Activated CD4-positive, CD25-positive, alpha-beta regulatory T cell treated with anti-CD3 and anti-CD28 coated beads, Interleukin-2, amount 50 U/mL, for 72 hours (primary cell): ENCODE results near the gene SENP3.

ENCODE experiments used
- DNase-seq: peaks from one replicate; pipeline ENCODE4 v3.0.0; 2021

SENP3 gene

DNA sequence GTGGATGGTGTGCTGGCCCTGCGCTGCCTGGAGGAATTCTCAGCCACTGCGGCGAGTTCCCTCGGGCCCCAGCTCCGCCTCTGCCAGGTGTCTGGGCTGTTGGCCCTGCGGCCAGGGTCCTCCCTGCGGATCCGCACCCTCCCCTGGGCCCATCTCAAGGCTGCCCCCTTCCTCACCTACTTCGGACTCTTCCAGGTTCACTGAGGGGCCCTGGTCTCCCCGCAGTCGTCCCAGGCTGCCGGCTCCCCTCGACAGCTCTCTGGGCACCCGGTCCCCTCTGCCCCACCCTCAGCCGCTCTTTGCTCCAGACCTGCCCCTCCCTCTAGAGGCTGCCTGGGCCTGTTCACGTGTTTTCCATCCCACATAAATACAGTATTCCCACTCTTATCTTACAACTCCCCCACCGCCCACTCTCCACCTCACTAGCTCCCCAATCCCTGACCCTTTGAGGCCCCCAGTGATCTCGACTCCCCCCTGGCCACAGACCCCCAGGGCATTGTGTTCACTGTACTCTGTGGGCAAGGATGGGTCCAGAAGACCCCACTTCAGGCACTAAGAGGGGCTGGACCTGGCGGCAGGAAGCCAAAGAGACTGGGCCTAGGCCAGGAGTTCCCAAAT lies 4.5 kb upstream of the SENP3 start:
- no peak for DNase-seq

DNA sequence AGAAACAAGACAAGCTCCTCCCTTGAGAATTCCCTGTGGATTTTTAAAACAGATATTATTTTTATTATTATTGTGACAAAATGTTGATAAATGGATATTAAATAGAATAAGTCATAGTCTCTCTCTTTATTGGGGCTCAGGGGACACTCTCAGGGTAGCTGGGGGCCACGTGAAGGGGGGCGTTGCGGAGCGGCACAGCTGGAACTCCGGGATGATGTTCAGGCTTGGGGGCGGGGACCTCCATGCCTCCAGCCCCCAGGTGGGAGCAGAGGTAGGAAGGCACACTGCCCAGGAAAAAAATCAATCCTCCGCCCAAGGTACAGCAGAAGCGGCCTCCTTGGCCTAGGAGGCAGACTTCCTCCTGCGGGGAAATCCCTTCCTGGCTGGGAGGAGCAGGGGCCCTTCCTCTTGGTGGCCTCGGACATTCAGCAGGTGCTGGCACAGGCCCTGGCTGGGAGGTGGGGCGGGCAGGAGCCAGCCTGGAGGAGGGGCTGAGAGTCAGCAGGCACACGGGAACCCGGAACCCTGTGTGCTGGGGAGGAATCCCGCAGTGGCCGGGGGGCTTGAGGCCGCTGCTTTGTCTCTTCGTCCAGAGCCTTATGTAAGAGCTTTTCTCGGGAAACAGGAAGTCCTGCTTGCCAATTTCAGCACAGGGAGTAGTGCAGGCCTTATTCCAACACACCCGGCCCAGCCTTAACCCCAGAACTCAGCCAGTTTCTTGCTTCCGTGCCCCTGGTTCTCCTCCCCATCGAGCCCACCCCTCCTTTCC lies 3.8 kb upstream of the SENP3 start:
- DNase-seq = no peak

DNA sequence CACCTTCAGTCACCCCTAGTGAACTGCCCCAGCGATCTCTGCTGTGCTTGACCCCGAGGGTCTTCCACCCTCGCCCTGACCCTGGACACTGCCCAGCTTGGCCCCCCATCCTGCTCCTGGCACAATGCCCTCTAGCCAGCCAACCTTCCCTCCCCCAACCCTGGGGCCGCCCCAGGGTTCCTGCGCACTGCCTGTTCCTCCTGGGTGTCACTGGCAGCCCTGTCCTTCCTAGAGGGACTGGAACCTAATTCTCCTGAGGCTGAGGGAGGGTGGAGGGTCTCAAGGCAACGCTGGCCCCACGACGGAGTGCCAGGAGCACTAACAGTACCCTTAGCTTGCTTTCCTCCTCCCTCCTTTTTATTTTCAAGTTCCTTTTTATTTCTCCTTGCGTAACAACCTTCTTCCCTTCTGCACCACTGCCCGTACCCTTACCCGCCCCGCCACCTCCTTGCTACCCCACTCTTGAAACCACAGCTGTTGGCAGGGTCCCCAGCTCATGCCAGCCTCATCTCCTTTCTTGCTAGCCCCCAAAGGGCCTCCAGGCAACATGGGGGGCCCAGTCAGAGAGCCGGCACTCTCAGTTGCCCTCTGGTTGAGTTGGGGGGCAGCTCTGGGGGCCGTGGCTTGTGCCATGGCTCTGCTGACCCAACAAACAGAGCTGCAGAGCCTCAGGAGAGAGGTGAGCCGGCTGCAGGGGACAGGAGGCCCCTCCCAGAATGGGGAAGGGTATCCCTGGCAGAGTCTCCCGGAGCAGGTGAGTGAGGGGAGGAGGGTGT lies 3.0 kb upstream of the SENP3 start, which contains the start of gene TNFSF13:
TSS of gene TNFSF13 (plus strand) at position 207 of the 776 bp plus-strand sequence. CDS start at position 497, 290 bp downstream.
- DNase-seq = no peak

DNA sequence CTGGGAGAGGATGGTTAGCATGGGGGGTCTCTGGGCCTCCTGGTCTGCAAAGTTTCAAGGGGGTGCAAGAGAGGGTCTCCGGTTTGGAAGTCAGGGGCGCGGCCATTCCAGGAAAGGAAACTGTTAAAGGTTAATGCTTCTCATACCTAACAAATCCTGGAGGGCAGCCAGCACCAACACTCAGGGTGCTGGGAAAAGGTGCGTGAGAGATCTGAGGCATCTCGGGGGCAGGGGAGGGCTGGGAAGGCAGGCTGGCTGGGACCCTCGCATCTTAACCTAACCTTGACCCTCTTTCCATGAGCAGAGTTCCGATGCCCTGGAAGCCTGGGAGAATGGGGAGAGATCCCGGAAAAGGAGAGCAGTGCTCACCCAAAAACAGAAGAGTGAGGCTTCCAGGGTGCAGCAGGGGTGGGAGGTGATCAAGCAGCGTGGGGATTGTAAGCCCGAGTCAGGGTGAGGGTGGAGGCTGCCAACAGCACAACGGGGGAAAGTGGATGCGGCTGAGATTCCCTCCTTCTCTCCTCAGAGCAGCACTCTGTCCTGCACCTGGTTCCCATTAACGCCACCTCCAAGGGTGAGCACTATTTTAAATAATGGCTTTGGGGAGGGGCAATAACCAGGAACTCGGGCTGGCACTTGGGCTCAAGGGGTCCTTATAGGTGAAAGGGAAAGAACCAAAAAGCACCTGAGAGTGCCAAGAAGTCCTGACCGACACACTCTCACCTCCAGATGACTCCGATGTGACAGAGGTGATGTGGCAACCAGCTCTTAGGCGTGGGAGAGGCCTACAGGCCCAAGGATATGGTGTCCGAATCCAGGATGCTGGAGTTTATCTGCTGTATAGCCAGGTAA lies 2.2 kb upstream of the SENP3 start:
- DNase-seq = no peak

DNA sequence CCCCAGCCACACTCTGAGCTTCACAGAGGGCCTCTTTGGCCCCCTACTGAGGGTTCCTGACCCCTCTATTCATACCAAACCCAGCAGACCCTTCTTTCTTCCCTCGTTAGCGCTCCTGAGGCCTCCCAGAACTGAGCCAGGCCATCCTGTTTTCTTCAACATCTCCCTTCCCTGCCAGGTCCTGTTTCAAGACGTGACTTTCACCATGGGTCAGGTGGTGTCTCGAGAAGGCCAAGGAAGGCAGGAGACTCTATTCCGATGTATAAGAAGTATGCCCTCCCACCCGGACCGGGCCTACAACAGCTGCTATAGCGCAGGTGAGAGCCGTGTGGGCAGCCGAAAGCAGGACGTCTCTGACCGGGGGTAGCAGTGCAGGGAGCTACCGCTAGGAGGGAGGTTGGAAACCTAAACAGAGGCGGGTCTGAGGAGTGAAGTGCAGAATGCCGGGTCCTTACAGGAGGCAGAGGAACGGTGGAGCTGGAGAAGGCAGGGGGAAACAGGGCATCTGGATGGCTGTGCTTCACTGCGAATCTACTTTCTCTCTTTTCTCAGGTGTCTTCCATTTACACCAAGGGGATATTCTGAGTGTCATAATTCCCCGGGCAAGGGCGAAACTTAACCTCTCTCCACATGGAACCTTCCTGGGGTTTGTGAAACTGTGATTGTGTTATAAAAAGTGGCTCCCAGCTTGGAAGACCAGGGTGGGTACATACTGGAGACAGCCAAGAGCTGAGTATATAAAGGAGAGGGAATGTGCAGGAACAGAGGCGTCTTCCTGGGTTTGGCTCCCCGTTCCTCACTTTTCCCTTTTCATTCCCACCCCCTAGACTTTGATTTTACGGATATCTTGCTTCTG lies 1.3 kb upstream of the SENP3 start:
- DNase-seq = peak; percentile 65

DNA sequence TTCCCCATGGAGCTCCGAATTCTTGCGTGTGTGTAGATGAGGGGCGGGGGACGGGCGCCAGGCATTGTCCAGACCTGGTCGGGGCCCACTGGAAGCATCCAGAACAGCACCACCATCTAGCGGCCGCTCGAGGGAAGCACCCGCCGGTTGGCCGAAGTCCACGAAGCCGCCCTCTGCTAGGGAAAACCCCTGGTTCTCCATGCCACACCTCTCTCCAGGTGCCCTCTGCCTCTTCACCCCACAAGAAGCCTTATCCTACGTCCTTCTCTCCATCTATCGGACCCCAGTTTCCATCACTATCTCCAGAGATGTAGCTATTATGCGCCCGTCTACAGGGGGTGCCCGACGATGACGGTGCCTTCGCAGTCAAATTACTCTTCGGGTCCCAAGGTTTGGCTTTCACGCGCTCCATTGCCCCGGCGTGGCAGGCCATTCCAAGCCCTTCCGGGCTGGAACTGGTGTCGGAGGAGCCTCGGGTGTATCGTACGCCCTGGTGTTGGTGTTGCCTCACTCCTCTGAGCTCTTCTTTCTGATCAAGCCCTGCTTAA lies 617 bp upstream of the SENP3 start:
- peak; percentile 88 for DNase-seq

DNA sequence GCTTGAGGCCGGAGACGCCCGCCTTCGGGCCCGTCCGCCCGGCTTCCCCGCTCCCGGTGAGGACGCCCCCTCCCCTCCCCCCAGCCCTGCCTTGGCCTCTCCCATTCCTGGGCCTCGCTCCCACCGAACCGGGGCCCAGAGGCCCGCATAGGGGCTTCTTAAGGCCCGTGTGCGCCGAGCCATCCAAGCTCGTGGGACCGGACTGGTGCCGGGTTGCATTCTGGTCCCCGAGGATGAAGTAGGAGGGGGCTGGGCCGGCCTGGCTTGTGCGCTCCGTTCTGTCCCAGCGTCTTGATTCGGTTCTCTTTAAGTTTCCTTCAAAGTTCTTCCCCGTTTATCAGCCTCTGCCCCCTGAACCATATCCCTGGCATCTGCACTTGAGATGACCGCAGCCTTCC lies 488 bp downstream of the SENP3 start:
- no peak for DNase-seq

DNA sequence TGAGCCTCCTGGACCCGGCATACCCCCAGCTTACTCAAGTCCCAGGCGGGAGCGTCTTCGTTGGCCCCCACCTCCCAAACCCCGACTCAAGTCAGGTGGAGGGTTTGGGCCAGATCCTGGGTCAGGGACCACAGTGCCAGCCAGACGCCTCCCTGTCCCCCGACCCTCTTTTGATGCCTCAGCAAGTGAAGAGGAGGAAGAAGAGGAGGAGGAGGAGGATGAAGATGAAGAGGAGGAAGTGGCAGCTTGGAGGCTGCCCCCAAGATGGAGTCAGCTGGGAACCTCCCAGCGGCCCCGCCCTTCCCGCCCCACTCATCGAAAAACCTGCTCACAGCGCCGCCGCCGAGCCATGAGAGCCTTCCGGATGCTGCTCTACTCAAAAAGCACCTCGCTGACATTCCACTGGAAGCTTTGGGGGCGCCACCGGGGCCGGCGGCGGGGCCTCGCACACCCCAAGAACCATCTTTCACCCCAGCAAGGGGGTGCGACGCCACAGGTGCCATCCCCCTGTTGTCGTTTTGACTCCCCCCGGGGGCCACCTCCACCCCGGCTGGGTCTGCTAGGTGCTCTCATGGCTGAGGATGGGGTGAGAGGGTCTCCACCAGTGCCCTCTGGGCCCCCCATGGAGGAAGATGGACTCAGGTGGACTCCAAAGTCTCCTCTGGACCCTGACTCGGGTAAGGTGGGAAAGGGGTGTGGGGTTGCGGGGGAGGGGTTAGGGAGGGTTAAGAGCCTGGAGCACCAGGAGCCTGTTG lies 1.6 kb downstream of the SENP3 start:
- no peak for DNase-seq

DNA sequence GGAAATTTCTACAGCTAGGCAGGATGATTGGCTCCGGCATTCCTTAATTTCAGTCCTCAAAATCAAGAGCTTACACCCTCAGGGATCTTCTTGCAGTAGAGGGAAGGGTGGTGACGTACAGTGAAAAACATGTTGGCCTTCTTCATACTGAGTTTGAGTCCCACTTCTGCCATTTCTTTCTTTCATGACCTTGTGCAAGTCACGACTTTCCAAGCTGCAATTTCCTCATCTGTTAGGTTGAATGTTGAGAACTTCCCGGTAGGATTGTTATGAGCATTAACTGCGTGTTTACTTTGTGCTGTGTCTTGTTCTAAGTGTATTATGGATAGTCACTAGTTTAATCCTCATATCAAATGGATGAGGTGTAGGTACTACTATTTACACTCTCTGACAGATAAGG lies 7.9 kb downstream of the SENP3 start:
- no peak for DNase-seq

DNA sequence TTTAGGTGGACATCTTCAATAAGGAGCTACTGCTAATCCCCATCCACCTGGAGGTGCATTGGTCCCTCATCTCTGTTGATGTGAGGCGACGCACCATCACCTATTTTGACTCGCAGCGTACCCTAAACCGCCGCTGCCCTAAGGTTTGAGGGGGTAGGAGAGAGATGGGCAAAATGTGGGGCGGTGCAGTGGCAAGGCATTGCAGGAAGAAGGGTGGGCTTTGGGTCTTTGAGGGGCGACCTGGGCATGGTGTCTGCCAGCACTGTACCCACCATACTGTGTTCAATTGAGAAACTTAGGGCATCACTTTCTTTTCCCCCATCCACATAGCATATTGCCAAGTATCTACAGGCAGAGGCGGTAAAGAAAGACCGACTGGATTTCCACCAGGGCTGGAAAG lies 8.6 kb downstream of the SENP3 start:
- DNase-seq = no peak

DNA sequence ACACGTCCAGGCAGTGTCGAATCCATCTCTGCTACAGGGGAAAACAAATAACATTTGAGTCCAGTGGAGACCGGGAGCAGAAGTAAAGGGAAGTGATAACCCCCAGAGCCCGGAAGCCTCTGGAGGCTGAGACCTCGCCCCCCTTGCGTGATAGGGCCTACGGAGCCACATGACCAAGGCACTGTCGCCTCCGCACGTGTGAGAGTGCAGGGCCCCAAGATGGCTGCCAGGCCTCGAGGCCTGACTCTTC lies 10.5 kb downstream of the SENP3 start:
- DNase-seq = no peak

DNA sequence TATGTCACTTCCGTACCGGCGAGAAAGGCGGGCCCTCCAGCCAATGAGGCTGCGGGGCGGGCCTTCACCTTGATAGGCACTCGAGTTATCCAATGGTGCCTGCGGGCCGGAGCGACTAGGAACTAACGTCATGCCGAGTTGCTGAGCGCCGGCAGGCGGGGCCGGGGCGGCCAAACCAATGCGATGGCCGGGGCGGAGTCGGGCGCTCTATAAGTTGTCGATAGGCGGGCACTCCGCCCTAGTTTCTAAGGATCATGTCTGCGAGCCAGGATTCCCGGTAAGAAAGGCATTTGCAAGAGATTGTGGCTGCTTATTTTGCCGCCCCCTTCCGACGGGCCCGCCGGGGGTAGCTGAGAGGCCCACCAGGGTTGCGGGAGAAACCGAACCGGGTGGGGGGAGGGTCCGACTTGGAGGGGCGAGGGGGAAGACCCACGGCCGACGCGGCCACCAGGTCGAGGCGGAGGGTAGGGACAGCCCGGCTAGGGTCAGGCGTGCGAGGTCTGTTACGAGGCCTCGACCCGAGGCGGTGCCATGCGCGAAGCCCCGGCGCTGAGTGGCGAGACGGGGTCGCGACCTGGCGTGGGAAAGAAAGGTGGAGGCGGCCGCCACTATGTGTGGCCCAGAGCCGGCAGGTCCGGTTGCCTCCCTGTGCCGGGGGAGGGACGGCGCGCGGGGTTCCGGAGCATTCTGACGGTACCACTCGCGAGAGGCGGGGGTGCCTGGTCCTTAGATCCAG lies 11.0 kb downstream of the SENP3 start:
- peak; percentile 100 for DNase-seq

DNA sequence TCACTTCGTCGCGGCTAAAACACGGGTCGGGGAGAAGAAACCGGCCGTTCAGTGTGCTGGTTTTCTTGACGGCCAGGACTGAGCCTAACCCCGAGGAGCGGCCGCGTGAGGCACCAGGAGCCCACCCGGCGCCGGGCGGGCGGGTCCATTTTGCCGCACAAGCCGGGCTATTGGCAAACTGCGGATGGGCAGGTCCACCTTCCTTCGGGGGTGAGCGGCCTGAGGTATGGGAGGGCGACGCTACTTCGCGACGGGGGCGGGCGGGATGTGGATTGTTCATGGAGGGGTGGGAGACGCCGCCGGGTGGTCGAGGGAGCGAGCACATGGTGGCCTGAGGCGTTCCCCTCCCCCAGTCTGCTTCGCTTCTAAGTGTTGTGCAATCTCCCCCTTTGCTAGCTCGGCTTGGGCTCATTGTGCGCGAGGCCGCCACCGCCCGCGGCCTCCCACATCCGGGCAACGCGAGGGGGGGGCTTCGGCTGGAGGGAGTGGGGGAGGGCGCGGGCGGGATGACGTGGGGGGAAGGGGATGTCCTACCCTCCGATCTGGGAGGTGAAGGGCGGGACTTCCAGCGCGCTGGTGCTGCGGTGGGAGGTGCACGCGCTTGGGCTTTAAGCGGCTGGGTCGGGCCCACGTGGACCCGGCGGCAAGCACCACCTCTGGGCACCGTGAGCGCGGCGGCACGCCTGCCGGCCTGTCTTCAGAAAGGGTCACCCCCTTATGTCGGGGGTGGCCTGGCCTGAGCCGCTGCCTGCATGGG lies 11.8 kb downstream of the SENP3 start:
- DNase-seq = peak; percentile 87

DNA sequence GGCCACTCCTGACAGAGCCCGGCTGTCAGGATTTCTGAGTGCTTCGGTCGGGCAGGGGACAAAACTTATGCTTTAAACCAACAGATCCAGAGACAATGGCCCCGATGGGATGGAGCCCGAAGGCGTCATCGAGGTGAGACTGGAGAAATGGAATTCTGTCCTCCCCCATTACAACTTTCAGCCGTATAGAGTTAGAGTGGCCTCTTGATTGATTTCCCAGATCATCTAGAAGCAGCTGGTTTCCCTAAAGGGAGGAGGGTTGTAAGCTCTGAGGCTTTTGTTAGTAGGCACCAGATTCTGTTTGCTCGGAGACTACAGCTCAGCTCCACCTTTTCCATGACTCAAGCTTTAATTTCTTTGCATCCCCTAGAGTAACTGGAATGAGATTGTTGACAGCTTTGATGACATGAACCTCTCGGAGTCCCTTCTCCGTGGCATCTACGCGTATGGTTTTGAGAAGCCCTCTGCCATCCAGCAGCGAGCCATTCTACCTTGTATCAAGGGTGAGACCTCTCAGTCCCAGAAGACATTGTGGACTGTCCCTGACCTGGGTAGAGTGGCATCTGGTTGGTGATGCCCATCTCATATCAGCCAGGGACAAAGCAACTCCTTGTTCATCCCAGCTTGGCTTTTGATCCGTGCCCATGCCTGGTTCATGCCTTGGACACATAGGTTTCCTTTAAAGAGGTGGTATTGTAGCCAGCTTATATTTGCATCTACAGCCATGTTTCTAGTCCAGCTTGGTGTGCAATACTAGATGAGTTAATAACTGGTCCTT lies 12.6 kb downstream of the SENP3 start:
- DNase-seq = no peak

DNA sequence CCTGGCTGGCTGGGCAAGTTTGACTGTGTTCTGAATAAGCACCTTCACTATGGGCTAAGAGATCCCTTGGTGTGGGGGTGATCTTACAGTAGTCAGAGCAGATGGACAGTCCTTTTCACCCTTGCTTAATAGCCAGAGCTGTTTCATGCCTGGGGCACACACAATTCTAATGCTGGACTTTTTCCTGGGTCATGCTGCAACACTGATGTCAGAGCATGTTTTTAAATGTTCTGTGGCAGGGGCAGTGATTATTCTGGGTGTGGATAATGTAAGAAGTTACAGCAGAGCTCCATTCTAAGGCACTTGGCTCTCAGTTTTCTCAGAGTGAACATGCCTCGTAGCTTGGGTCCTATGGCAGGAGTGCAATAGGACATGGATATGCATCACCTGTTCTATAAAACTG lies 13.8 kb downstream of the SENP3 start:
- no peak for DNase-seq

DNA sequence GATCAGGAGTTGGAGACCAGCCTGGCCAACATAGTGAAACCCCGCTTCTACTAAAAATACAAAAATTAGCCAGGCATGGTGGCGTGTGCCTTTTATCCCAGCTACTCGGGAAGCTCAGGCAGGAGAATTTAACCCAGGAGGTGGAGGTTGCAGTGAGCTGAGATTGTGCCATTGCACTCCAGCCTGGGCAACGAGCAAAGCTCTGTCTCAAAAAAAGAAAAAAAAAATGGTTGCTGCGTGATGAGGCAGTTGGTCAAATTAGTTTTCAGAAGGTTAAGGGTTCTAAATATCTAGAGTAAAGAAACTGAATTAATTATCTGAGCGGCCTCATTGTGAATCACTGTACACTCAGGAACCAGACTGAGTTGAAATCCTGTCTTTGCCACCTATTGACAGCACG lies 14.2 kb downstream of the SENP3 start:
- DNase-seq = no peak

DNA sequence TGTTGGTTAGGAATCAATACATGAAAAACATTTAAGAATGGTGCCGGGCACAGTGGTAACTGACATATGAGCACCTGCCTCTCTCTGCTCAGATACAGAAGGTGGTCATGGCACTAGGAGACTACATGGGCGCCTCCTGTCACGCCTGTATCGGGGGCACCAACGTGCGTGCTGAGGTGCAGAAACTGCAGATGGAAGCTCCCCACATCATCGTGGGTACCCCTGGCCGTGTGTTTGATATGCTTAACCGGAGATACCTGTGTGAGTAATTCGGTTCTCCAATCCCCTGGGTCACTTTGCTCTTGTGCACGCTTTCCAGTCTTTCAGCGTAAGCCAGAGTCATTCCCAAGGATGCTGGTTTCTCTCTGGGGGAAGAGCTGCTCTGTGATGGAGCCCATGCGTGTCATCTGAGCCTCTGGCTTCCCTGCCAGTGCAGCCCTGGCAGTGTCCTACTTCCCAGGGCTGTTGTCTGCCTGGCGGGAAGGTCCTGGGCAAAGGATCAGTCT lies 14.8 kb downstream of the SENP3 start:
- no peak for DNase-seq

DNA sequence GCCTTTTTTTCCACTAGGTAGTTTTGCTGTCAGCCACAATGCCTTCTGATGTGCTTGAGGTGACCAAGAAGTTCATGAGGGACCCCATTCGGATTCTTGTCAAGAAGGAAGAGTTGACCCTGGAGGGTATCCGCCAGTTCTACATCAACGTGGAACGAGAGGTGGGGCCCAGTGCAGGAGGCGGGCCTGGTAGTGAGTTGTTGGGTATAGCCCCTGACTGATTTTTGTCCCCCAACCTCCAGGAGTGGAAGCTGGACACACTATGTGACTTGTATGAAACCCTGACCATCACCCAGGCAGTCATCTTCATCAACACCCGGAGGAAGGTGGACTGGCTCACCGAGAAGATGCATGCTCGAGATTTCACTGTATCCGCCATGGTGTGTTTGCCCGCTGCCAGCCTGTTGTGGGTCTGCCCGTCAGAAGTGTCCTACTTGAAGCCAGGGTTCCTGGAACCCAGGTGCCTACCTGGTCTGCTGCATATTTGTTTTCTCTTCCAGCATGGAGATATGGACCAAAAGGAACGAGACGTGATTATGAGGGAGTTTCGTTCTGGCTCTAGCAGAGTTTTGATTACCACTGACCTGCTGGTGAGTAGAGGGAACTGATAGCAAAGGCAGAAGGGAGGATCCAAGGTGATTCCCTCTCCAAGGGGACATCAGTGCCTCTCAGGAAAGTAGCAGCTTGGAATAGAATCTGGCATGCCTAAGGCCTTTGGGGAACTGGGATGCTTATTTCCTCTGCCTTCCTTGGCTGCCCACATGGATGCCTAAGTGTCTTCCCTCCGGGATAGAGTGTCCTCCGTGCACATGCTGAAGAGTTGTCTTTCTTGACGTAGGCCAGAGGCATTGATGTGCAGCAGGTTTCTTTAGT lies 15.8 kb downstream of the SENP3 start:
- DNase-seq = no peak
